Endodermal cell (in vitro differentiated cells): ENCODE data around the gene SLC12A3. TPM values are rescaled to one million over a fixed set of nuclear protein-coding genes. Genes with fewer than 3 reads are reported as not detected.

Source experiments
- DNase-seq: peaks from one replicate; pipeline ENCODE4 v3.0.0-alpha.2; 2017
- H3K27ac ChIP-seq: 2 replicates; pipeline ENCODE4 v1.5.1; 2013; ENCODE audit warnings: mild to moderate bottlenecking, low read depth, low read length, moderate library complexity
- H3K27me3 ChIP-seq: 2 replicates; pipeline ENCODE4 v1.6.1; 2013; ENCODE audit warnings: mild to moderate bottlenecking, low read length, moderate library complexity; ENCODE audit not compliant: insufficient read depth, control insufficient read depth, poor library complexity, severe bottlenecking
- H3K36me3 ChIP-seq: 2 replicates; pipeline ENCODE4 v1.7.0; 2013; ENCODE audit warnings: mild to moderate bottlenecking, low read length, moderate library complexity; ENCODE audit not compliant: control insufficient read depth, insufficient read depth
- H3K4me1 ChIP-seq: one replicate; pipeline ENCODE4 v1.7.0; 2013; ENCODE audit warnings: low read length; ENCODE audit not compliant: control insufficient read depth, insufficient read depth
- H3K4me3 ChIP-seq: 2 replicates; pipeline ENCODE4 v1.5.1; 2013; ENCODE audit warnings: mild to moderate bottlenecking, low read length, moderate library complexity
- H3K9ac ChIP-seq: 2 replicates; pipeline ENCODE4 v1.6.1; 2013; ENCODE audit warnings: mild to moderate bottlenecking, low read length, moderate library complexity; ENCODE audit not compliant: poor library complexity, severe bottlenecking; ENCODE audit errors: extremely low read depth
- H3K9me3 ChIP-seq: 2 replicates; pipeline ENCODE4 v1.6.1; 2013; ENCODE audit warnings: mild to moderate bottlenecking, low read length, moderate library complexity; ENCODE audit not compliant: control insufficient read depth
- H3K27ac Mint-ChIP-seq: 2 replicates; pipeline ENCODE4 v1.8.0; 2020; ENCODE audit warnings: mixed read lengths
- H3K27me3 Mint-ChIP-seq: 2 replicates; pipeline ENCODE4 v1.8.0; 2021; ENCODE audit warnings: mild to moderate bottlenecking, mixed read lengths; ENCODE audit not compliant: insufficient read depth
- H3K36me3 Mint-ChIP-seq: 2 replicates; pipeline ENCODE4 v1.8.0; 2020; ENCODE audit warnings: low read depth, mixed read lengths
- H3K4me1 Mint-ChIP-seq: 2 replicates; pipeline ENCODE4 v1.8.0; 2020; ENCODE audit warnings: mixed read lengths
- H3K4me3 Mint-ChIP-seq: 2 replicates; pipeline ENCODE4 v1.8.0; 2020; ENCODE audit warnings: mild to moderate bottlenecking, moderate library complexity, mixed read lengths
- H3K9me3 Mint-ChIP-seq: 2 replicates; pipeline ENCODE4 v1.8.0; 2020; ENCODE audit warnings: mild to moderate bottlenecking, mixed read lengths
- WGBS, 2 experiments: methylation state at CpG; one replicate each; pipeline versions ENCODE4 v1.1.5 to v1.1.7; 2013; ENCODE audit warnings: missing lambda C conversion rate in 2 of 2, mixed read lengths in 1 of 2; ENCODE audit not compliant: insufficient coverage in 1 of 2, insufficient read length in 1 of 2; 5-methylcytosine and 5-hydroxymethylcytosine counted together
- total RNA-seq, 2 donors: library from RNA; stranded (reverse); fragmentation: NEBNext Ultra II Directional in 1 of 2; extraction: Animal tissue kit (Norgen Biotek cat#: 25700) in 1 of 2; gene quantifications; 2 replicates in 1 of 2; 3 replicates in 1 of 2; pipeline ENCODE4 v1.2.1, GENCODE V29; 2021
- TF ChIP-seq, protein P1 (sequence below): fragments of 200-600 bp; sonication (generic); conservative IDR thresholded peaks from 2 replicates; pipeline ENCODE4 v1.5.0; 2021; ENCODE audit warnings: antibody characterized with exemption, mild to moderate bottlenecking

The SLC12A3 gene
- total RNA-seq, 2 donors from 2014 or later: not detected

DNA sequence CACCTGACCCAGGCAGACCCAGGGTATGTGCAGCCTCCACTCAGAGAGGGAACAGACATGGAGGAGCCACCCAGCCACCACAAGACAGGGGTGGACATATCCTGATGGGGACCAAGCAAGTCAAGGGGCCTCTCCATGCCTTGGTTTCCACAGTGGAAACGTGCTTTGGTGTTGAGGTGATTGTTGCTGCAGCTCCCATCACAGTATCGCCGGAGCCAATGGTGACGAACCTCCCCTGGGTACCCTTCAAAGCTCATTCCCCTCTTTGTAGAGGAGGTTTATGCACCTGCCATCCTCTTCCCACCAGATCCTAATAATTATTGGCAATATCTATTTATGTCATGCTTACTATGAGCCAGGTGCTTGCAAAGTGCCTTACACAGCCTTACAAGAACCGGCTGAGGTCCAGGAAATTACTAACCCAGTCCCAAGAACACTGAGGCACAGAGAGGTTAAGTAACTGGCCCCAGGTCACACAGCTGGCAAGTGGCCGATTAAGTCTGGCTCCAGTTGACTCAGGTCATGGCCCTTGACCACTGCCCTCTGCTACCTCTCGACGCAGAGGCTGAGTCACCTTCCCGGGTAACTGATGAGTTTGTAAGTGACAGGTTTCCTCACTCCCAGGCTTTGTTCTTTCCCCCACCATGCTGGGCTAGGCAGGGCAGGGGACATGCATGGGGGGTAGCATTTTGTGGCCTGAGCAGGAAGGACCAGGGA, 20.6 kb downstream of the SLC12A3 start:
- Histone ChIP-seq H3K27ac (no peak overlapping the region), H3K4me3 (no peak overlapping the region), H3K36me3 (no peaks in the 10 kb centered on the region), H3K9ac (no peak overlapping the region), H3K9me3 (no peaks in the 10 kb centered on the region), H3K4me1 (no peaks in the 10 kb centered on the region), H3K27me3 (no peaks in the 10 kb centered on the region)
- Mint-ChIP-seq H3K36me3 (no peaks in the 10 kb centered on the region), H3K4me1 (no peaks in the 10 kb centered on the region), H3K27ac (no peak overlapping the region), H3K4me3 (no peak overlapping the region), H3K9me3 (peaks cover 15% of the 10 kb centered on the region), H3K27me3 (peaks cover 2% of the 10 kb centered on the region)
- TF ChIP-seq, protein P1, sequence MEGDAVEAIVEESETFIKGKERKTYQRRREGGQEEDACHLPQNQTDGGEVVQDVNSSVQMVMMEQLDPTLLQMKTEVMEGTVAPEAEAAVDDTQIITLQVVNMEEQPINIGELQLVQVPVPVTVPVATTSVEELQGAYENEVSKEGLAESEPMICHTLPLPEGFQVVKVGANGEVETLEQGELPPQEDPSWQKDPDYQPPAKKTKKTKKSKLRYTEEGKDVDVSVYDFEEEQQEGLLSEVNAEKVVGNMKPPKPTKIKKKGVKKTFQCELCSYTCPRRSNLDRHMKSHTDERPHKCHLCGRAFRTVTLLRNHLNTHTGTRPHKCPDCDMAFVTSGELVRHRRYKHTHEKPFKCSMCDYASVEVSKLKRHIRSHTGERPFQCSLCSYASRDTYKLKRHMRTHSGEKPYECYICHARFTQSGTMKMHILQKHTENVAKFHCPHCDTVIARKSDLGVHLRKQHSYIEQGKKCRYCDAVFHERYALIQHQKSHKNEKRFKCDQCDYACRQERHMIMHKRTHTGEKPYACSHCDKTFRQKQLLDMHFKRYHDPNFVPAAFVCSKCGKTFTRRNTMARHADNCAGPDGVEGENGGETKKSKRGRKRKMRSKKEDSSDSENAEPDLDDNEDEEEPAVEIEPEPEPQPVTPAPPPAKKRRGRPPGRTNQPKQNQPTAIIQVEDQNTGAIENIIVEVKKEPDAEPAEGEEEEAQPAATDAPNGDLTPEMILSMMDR: no peak
- DNase-seq: no peak
- WGBS, 2 experiments: 72 to 86% methylated on average over 3 to 9 of the region's 9 CpGs

DNA sequence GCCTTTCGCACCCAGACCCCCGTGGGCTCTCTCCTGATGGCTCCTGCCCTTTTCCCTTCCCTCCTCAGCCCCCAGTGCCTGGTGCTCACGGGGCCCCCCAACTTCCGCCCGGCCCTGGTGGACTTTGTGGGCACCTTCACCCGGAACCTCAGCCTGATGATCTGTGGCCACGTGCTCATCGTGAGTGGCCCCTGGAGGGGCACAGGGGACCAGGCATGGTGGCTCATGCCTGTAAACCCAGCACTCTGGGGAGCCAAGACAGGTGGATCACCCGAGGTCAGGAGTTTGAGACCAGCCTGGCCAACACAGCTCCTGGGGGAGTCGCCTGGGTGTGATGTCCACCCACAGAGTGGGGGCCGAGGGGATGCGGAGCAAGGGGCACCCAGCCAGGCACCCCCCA, 21.3 kb downstream of the SLC12A3 start:
- no peak overlapping the region for H3K27ac Mint-ChIP-seq
- H3K36me3 ChIP-seq: no peaks in the 10 kb centered on the region
- TF ChIP-seq, protein P1: no peak
- no peak overlapping the region for H3K4me3 Mint-ChIP-seq
- H3K4me1 ChIP-seq: no peaks in the 10 kb centered on the region
- no peak for DNase-seq
- H3K27ac ChIP-seq: no peak overlapping the region
- no peaks in the 10 kb centered on the region for H3K9me3 ChIP-seq
- whole genome bisulfite sequencing, 2 experiments: 91 to 95% methylated on average over 10 to 12 of the region's 12 CpGs
- H3K9me3 Mint-ChIP-seq: peaks cover 15% of the 10 kb centered on the region
- H3K36me3 Mint-ChIP-seq: no peaks in the 10 kb centered on the region
- H3K9ac ChIP-seq: no peak overlapping the region
- no peaks in the 10 kb centered on the region for H3K4me1 Mint-ChIP-seq
- H3K4me3 ChIP-seq: no peak overlapping the region
- peaks cover 2% of the 10 kb centered on the region for H3K27me3 Mint-ChIP-seq
- no peaks in the 10 kb centered on the region for H3K27me3 ChIP-seq

DNA sequence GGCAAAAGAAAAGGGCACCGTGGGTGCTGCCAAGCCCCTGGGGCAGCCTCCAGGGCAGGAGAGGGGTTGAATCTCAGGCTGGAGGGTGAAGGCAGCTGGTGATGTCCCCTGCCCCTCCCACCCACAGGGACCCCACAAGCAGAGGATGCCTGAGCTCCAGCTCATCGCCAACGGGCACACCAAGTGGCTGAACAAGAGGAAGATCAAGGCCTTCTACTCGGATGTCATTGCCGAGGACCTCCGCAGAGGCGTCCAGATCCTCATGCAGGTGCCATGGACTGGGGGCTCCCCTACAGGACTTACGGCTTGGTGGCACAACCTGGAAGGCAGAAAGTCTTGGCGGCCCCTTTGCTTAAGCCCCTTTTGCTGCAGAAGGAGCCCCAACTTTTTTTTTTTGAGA, 21.8 kb downstream of the SLC12A3 start:
- peaks cover 2% of the 10 kb centered on the region for H3K27me3 Mint-ChIP-seq
- Histone ChIP-seq H3K4me3 (no peak overlapping the region), H3K27ac (no peak overlapping the region), H3K36me3 (no peaks in the 10 kb centered on the region), H3K27me3 (no peaks in the 10 kb centered on the region), H3K4me1 (no peaks in the 10 kb centered on the region), H3K9me3 (no peaks in the 10 kb centered on the region), H3K9ac (no peak overlapping the region)
- H3K4me3 Mint-ChIP-seq: no peak overlapping the region
- H3K9me3 Mint-ChIP-seq: peaks cover 15% of the 10 kb centered on the region
- DNase-seq: no peak
- no peaks in the 10 kb centered on the region for H3K4me1 Mint-ChIP-seq
- TF ChIP-seq, protein P1: no peak
- 92 to 95% methylated on average over 6 to 9 of the region's 9 CpGs for WGBS, 2 experiments
- no peak overlapping the region for H3K27ac Mint-ChIP-seq
- no peaks in the 10 kb centered on the region for H3K36me3 Mint-ChIP-seq
